B cell (primary cell): ENCODE measurements around the gene CTNNA3. TPM values are rescaled to one million over a fixed set of nuclear protein-coding genes. Genes with fewer than 3 reads are reported as not detected.

Experiments
- ATAC-seq: fragments of 200-7000 bp; cut with Tn5 transposase; one replicate; pipeline ENCODE4 v1.10.0; 2021; ENCODE audit warnings: low read depth, mild to moderate bottlenecking, moderate number of reproducible peaks, moderate library complexity
- CTCF ChIA-PET: fragments of 350-600 bp; sonication (Branson Sonifier 250); formaldehyde crosslinking; loops from one replicate; lab custom pipeline; 2021; ENCODE audit warnings: antibody characterized with exemption, inconsistent platforms; lab: Charles Lee
- POLR2A ChIA-PET: fragments of 350-600 bp; sonication (Branson Sonifier 250); formaldehyde crosslinking; loops from one replicate; lab custom pipeline; 2021; ENCODE audit warnings: antibody characterized with exemption; lab: Charles Lee
- DNase-seq: peaks from one replicate; pipeline ENCODE4 v3.0.0; 2013
- H2AFZ ChIP-seq: 2 replicates; pipeline ENCODE4 v1.6.1; 2012; ENCODE audit warnings: mild to moderate bottlenecking, low read depth, low read length; ENCODE audit not compliant: insufficient read depth, poor library complexity, severe bottlenecking
- H3K27ac ChIP-seq, 2 donors: 1 replicate in 1 of 2; 2 replicates in 1 of 2; pipeline ENCODE4 v1.5.1; 2012 to 2013; ENCODE audit warnings: low read length in 2 of 2, mild to moderate bottlenecking in 2 of 2, moderate library complexity in 1 of 2
- H3K27me3 ChIP-seq, 4 experiments: fragments of 200-600 bp in 1 of 4; sonication (generic) in 1 of 4; replicated peaks in 1 of 4; 1 replicate in 2 of 4; 2 replicates in 2 of 4; pipeline versions ENCODE4 v1.6.1 to v1.7.0; 2013 to 2016; ENCODE audit warnings: low read length in 3 of 4, mild to moderate bottlenecking in 2 of 4, mixed read lengths in 1 of 4, moderate library complexity in 1 of 4; ENCODE audit not compliant: insufficient read depth in 4 of 4, control insufficient read depth in 3 of 4; ENCODE audit errors: control extremely low read depth in 1 of 4
- H3K36me3 ChIP-seq, 2 experiments: replicated peaks in 1 of 2; 1 replicate in 1 of 2; 2 replicates in 1 of 2; pipeline versions ENCODE4 v1.6.1 to v1.7.1; 2013; ENCODE audit warnings: low read length in 1 of 2; ENCODE audit not compliant: insufficient read depth in 2 of 2, control insufficient read depth in 1 of 2; ENCODE audit errors: control extremely low read depth in 1 of 2, extremely low read depth in 1 of 2
- H3K4me1 ChIP-seq, 2 donors: fragments of 200-600 bp in 1 of 2; sonication (generic) in 1 of 2; 1 replicate in 1 of 2; 2 replicates in 1 of 2; pipeline versions ENCODE4 v1.5.1 to v1.6.1; 2013 to 2017; ENCODE audit warnings: low read length in 2 of 2; ENCODE audit not compliant: control insufficient read depth in 2 of 2, insufficient read depth in 2 of 2
- H3K4me2 ChIP-seq: replicated peaks from 2 replicates; pipeline ENCODE3; 2012; ENCODE audit warnings: mild to moderate bottlenecking, low read depth, low read length; ENCODE audit not compliant: poor library complexity, severe bottlenecking
- H3K4me3 ChIP-seq, 5 experiments: fragments of 200-600 bp in 1 of 5; sonication (generic) in 1 of 5; 1 replicate in 3 of 5; 2 replicates in 2 of 5; pipeline versions ENCODE4 v1.5.1 to v1.7.0; 2011 to 2016; ENCODE audit warnings: low read length in 4 of 5, mild to moderate bottlenecking in 4 of 5, low read depth in 2 of 5, control low read depth in 1 of 5, moderate library complexity in 1 of 5; ENCODE audit not compliant: insufficient read depth in 1 of 5; ENCODE audit errors: control extremely low read depth in 1 of 5, extremely low read depth in 1 of 5
- H3K79me2 ChIP-seq: fragments of 200-600 bp; sonication (generic); one replicate; pipeline ENCODE4 v1.6.0; 2016; ENCODE audit warnings: low read length; ENCODE audit not compliant: control insufficient read depth, insufficient read depth
- H3K9ac ChIP-seq: fragments of 200-600 bp; sonication (generic); 2 replicates; pipeline ENCODE4 v1.6.1; 2017; ENCODE audit warnings: mild to moderate bottlenecking, low read length, moderate library complexity
- H3K9me3 ChIP-seq, 3 donors: one replicate each; pipeline versions ENCODE4 v1.6.1 to v1.7.1; 2013; ENCODE audit warnings: low read length in 2 of 3; ENCODE audit not compliant: control insufficient read depth in 2 of 3, insufficient read depth in 1 of 3; ENCODE audit errors: control extremely low read depth in 1 of 3
- H4K20me1 ChIP-seq: 2 replicates; pipeline ENCODE4 v1.6.0; 2012; ENCODE audit warnings: mild to moderate bottlenecking, low read length; ENCODE audit not compliant: insufficient read depth, control insufficient read depth, poor library complexity, severe bottlenecking
- H3K27ac Mint-ChIP-seq: one replicate; pipeline ENCODE4 v1.8.0; 2021; ENCODE audit warnings: mixed read lengths
- H3K27me3 Mint-ChIP-seq: one replicate; pipeline ENCODE4 v1.8.0; 2021; ENCODE audit warnings: mixed read lengths
- H3K4me1 Mint-ChIP-seq: one replicate; pipeline ENCODE4 v1.8.0; 2021; ENCODE audit warnings: mixed read lengths
- H3K4me3 Mint-ChIP-seq: one replicate; pipeline ENCODE4 v1.8.0; 2021; ENCODE audit warnings: mixed read lengths
- H3K9me3 Mint-ChIP-seq: one replicate; pipeline ENCODE4 v1.8.0; 2022; ENCODE audit warnings: mixed read lengths; ENCODE audit not compliant: insufficient read depth
- EZH2 ChIP-seq: IDR thresholded peaks from 2 replicates; pipeline ENCODE4 v1.6.1; 2012; ENCODE audit warnings: borderline replicate concordance, low read depth, mild to moderate bottlenecking, moderate library complexity, low read length; ENCODE audit not compliant: insufficient read depth, poor library complexity, severe bottlenecking
- WGBS: methylation state at CpG from one replicate; pipeline ENCODE4 v1.1.5; 2013; ENCODE audit warnings: missing lambda C conversion rate; ENCODE audit not compliant: insufficient coverage; 5-methylcytosine and 5-hydroxymethylcytosine counted together
- intact Hi-C: fragments of 100-400 bp; cut with micrococcal nuclease; formaldehyde crosslinking; loops from one replicate; pipeline ENCODE4 v1.10.0; 2022
- polyA plus RNA-seq: library from polyadenylated mRNA; depleted of rRNA; stranded (reverse); fragments of >200 nt; gene quantifications from 2 replicates; pipeline ENCODE4 v1.2.3, GENCODE V29; 2012
- total RNA-seq, 2 donors: library from RNA; stranded (reverse); fragments of 120-200 nt in 1 of 2; gene quantifications; 1 replicate in 1 of 2; 2 replicates in 1 of 2; pipeline versions ENCODE4 v1.2.3 to v1.2.4, GENCODE V29; 2013 to 2022
- TF ChIP-seq, protein P1 (sequence below): fragments of 200-600 bp; IDR thresholded peaks from one replicate; pipeline ENCODE4 v1.8.0; 2022; ENCODE audit warnings: antibody characterized with exemption, mild to moderate bottlenecking

The CTNNA3 gene
- total and polyA plus RNA-seq, 2 donors (not counting 1 experiment from before 2014, with no cell fraction given), result 0.01 TPM; not detected in 1

DNA sequence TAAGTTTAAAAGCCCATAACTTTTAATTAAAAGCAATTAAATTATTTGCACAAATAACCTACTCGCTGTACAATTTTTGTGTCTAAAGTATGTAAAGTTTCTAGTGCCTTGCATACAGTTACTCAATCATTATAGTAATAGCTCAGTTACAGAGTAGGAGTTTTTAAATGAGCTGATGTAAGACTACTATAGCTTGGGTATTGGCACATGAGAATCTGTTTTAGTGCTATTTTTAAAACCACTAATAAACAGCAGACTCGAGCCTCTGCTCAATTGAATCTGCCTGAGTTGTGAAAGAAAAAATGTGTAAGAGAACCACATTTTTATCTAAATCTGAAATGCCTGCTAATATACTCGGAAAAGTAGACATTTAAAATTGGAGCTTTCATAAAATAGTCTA is 31.1 kb downstream of the CTNNA3 start:
- H3K4me1 ChIP-seq, result no peaks in the 10 kb centered on the region
- Mint-ChIP-seq H3K27ac (no peak overlapping the region), H3K4me1 (no peaks in the 10 kb centered on the region), H3K27me3 (peaks cover 9% of the 10 kb centered on the region), H3K4me3 (no peak overlapping the region), H3K9me3 (no peaks in the 10 kb centered on the region)
- DNase-seq (no peak), ATAC-seq (no peak)
- H3K27ac ChIP-seq, result no peak overlapping the region
- no peaks in the 10 kb centered on the region for H3K9me3 ChIP-seq
- TF ChIP-seq, protein P1, sequence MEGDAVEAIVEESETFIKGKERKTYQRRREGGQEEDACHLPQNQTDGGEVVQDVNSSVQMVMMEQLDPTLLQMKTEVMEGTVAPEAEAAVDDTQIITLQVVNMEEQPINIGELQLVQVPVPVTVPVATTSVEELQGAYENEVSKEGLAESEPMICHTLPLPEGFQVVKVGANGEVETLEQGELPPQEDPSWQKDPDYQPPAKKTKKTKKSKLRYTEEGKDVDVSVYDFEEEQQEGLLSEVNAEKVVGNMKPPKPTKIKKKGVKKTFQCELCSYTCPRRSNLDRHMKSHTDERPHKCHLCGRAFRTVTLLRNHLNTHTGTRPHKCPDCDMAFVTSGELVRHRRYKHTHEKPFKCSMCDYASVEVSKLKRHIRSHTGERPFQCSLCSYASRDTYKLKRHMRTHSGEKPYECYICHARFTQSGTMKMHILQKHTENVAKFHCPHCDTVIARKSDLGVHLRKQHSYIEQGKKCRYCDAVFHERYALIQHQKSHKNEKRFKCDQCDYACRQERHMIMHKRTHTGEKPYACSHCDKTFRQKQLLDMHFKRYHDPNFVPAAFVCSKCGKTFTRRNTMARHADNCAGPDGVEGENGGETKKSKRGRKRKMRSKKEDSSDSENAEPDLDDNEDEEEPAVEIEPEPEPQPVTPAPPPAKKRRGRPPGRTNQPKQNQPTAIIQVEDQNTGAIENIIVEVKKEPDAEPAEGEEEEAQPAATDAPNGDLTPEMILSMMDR, result no peak
- no peak for TF ChIP-seq EZH2
- no CpG with 5 or more reads among the region's 3 CpGs for WGBS
- H2AFZ ChIP-seq, result no peak overlapping the region
- H3K36me3 ChIP-seq, result no peaks in the 10 kb centered on the region
- no peak overlapping the region for H3K4me3 ChIP-seq
- H3K27me3 ChIP-seq, result peaks cover 0 to 3% (median 0%) of the 10 kb centered on the region in 4 experiments
- POLR2A ChIA-PET, result no interaction called here
- CTCF ChIA-PET, result interaction anchor here (1.1 to 6.7 kb wide), 4 partner anchors 32 to 123 kb away, joined by 4 to 141 read pairs (median 26); partner anchors contain the start of gene CTNNA3
- intact Hi-C loops, result no loop called here
- H4K20me1 ChIP-seq, result no peaks in the 10 kb centered on the region
- no peaks in the 10 kb centered on the region for H3K79me2 ChIP-seq
- H3K4me2 ChIP-seq, result no peak overlapping the region
- no peak overlapping the region for H3K9ac ChIP-seq

DNA sequence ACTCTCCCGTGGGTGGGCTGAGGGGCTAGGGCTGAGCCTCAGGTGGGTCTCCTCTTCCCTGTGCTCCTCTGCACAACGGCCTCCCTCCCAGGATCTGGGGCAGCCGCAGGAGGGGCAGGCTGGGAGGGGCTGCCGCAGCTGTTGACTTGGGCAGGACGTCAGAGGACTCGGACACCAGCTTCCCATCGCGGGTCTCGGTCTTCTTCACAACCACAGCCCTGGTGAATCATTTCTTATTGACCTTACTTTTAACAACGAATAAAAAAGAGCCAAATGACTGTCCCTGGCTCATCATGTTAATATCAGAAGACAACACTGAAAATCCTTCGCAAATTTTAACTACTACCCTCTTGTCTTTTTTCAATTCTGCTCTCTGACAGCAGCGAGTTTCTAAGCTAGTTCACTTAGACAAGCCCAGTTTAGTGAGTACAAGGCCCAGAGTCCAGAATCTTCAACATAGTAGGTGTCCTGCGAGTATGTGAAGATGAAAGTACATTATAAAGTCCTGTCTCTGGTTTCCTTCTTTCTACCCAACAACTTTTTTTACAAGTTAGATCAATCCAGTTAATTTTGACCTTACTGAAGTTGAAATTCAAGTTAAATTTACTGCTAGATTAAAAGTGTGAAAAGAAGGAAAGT is 32.4 kb downstream of the CTNNA3 start:
- H3K4me1 Mint-ChIP-seq, result no peaks in the 10 kb centered on the region
- no peaks in the 10 kb centered on the region for H3K9me3 Mint-ChIP-seq

More for the DNA sequence above, 32.4 kb downstream of the CTNNA3 start:
- Histone ChIP-seq H3K79me2 (no peaks in the 10 kb centered on the region), H3K27ac (no peak overlapping the region), H3K27me3 (peaks cover 0 to 5% (median 0%) of the 10 kb centered on the region in 4 experiments), H4K20me1 (no peaks in the 10 kb centered on the region), H3K4me1 (no peaks in the 10 kb centered on the region), H3K9ac (no peak overlapping the region), H2AFZ (no peak overlapping the region), H3K9me3 (no peaks in the 10 kb centered on the region), H3K4me3 (no peak overlapping the region), H3K4me2 (no peak overlapping the region), H3K36me3 (no peaks in the 10 kb centered on the region)
- TF ChIP-seq EZH2, result no peak
- TF ChIP-seq, protein P1, result no peak
- ATAC-seq (no peak), DNase-seq (no peak)
- ChIA-PET CTCF (interaction anchor here (2.0 to 6.7 kb wide), 3 partner anchors 33 to 121 kb away, joined by 9 to 141 read pairs (median 44); partner anchors contain the start of gene CTNNA3), POLR2A (no interaction called here)
- H3K4me3 Mint-ChIP-seq, result no peak overlapping the region
- H3K27me3 Mint-ChIP-seq, result peaks cover 4% of the 10 kb centered on the region
- WGBS, result 84% methylated on average over 11 of the region's 13 CpGs
- intact Hi-C loops, result no loop called here
- H3K27ac Mint-ChIP-seq, result no peak overlapping the region
